Ishikawa (cell line): ENCODE data around the gene HHAT.

Experiments used
- CEBPB ChIP-seq: IDR thresholded peaks from 2 replicates; pipeline ENCODE4 v1.6.1; 2012
- CREB1 ChIP-seq: IDR thresholded peaks from 2 replicates; pipeline ENCODE4 v1.6.1; 2012; ENCODE audit warnings: low read depth
- EGR1 ChIP-seq: IDR thresholded peaks from 2 replicates; pipeline ENCODE4 v1.6.1; 2012
- EP300 ChIP-seq: IDR thresholded peaks from 2 replicates; pipeline ENCODE4 v1.6.1; 2012; ENCODE audit warnings: borderline replicate concordance
- RAD21 ChIP-seq: IDR thresholded peaks from 2 replicates; pipeline ENCODE4 v1.6.1; 2012; ENCODE audit warnings: low read depth
- TCF12 ChIP-seq: IDR thresholded peaks from 2 replicates; pipeline ENCODE4 v1.6.1; 2012; ENCODE audit warnings: low read depth
- TEAD4 ChIP-seq: IDR thresholded peaks from 2 replicates; pipeline ENCODE4 v1.6.1; 2012
- YY1 ChIP-seq: IDR thresholded peaks from 2 replicates; pipeline ENCODE4 v1.6.1; 2012; ENCODE audit warnings: low read depth
- TF ChIP-seq, protein P1 (sequence below): IDR thresholded peaks from 2 replicates; pipeline ENCODE4 v1.6.1; 2012
- TF ChIP-seq, protein P2 (sequence below): IDR thresholded peaks from 2 replicates; pipeline ENCODE4 v1.6.1; 2012
- TF ChIP-seq, protein P3 (sequence below): IDR thresholded peaks from 2 replicates; pipeline ENCODE4 v1.6.1; 2012; ENCODE audit warnings: low read depth, mild to moderate bottlenecking

DNA sequence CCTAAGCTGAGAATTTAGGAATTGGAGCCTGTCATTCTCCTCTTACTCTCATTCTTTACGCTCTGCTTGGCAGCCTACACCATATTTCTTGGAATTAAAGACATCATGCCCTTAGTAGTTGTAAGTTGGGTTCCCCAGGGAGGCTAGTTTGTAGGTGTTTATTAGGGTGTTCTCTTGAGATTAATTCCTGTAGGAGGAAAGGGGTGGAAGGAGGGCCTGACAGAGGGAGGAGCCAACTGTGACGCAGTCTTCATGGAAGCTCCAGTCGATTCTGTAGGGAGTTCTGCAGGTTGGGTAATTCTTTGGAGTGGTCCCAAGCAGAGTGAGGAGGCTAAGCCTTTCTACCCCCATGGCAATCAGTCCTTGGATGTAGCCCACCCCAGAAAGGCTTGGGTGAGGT is 111.4 kb downstream of the HHAT start:
- no peak for TF ChIP-seq EP300
- no peak for TF ChIP-seq CEBPB
- no peak for TF ChIP-seq CREB1
- no peak for TF ChIP-seq RAD21
- TF ChIP-seq YY1 = no peak
- TF ChIP-seq EGR1 = no peak
- TF ChIP-seq, protein P1, sequence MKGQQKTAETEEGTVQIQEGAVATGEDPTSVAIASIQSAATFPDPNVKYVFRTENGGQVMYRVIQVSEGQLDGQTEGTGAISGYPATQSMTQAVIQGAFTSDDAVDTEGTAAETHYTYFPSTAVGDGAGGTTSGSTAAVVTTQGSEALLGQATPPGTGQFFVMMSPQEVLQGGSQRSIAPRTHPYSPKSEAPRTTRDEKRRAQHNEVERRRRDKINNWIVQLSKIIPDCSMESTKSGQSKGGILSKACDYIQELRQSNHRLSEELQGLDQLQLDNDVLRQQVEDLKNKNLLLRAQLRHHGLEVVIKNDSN = no peak
- TF ChIP-seq, protein P2, sequence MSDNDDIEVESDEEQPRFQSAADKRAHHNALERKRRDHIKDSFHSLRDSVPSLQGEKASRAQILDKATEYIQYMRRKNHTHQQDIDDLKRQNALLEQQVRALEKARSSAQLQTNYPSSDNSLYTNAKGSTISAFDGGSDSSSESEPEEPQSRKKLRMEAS = no peak
- no peak for TF ChIP-seq TEAD4
- TF ChIP-seq TCF12 = no peak
- TF ChIP-seq, protein P3, sequence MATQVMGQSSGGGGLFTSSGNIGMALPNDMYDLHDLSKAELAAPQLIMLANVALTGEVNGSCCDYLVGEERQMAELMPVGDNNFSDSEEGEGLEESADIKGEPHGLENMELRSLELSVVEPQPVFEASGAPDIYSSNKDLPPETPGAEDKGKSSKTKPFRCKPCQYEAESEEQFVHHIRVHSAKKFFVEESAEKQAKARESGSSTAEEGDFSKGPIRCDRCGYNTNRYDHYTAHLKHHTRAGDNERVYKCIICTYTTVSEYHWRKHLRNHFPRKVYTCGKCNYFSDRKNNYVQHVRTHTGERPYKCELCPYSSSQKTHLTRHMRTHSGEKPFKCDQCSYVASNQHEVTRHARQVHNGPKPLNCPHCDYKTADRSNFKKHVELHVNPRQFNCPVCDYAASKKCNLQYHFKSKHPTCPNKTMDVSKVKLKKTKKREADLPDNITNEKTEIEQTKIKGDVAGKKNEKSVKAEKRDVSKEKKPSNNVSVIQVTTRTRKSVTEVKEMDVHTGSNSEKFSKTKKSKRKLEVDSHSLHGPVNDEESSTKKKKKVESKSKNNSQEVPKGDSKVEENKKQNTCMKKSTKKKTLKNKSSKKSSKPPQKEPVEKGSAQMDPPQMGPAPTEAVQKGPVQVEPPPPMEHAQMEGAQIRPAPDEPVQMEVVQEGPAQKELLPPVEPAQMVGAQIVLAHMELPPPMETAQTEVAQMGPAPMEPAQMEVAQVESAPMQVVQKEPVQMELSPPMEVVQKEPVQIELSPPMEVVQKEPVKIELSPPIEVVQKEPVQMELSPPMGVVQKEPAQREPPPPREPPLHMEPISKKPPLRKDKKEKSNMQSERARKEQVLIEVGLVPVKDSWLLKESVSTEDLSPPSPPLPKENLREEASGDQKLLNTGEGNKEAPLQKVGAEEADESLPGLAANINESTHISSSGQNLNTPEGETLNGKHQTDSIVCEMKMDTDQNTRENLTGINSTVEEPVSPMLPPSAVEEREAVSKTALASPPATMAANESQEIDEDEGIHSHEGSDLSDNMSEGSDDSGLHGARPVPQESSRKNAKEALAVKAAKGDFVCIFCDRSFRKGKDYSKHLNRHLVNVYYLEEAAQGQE = no peak
